MCF 10A (cell line): ENCODE results near the gene OR13C2. TPM values are rescaled to one million over a fixed set of nuclear protein-coding genes. Genes with fewer than 3 reads are reported as not detected.
"Not testable (repeated sequence)": the region's sequence is repeated elsewhere in the genome, so short reads cannot be mapped to it uniquely, and the experiment has no call there.

Experiments
- Bru-seq: library from RNA; stranded (reverse); fragments of 400-500 nt; gene quantifications from one replicate; lab custom pipeline; 2021; lab: Mats Ljungman, UMichigan
- BruChase-seq, 2 experiments: library from RNA; stranded (reverse); fragments of 400-500 nt; gene quantifications; one replicate each; lab custom pipeline; 2021; lab: Mats Ljungman, UMichigan
- BruUV-seq: library from RNA; stranded (reverse); fragments of 400-500 nt; replicated peaks from 2 replicates; lab custom pipeline; 2021; lab: Mats Ljungman, UMichigan
- CTCF ChIA-PET: fragments of 300-600 bp; sonication (Branson Sonifier 250); formaldehyde crosslinking; extraction: SDS; loops from one replicate; lab custom pipeline; 2021; ENCODE audit warnings: antibody characterized with exemption, inconsistent platforms; lab: Yijun Ruan, JAX
- POLR2A ChIA-PET: fragments of 300-600, 350-650 bp; sonication (Branson Sonifier 250); formaldehyde crosslinking; extraction: SDS; loops from one replicate; lab custom pipeline; 2020; ENCODE audit warnings: antibody characterized with exemption, inconsistent platforms; lab: Yijun Ruan, JAX
- DNase-seq: peaks from one replicate; pipeline ENCODE4 v3.0.0-alpha.2; 2018; ENCODE audit not compliant: unreplicated experiment
- H3K27ac Mint-ChIP-seq: one replicate; pipeline ENCODE4 v1.8.0; 2022; ENCODE audit warnings: mild to moderate bottlenecking, low read depth, mixed read lengths; ENCODE audit not compliant: unreplicated experiment
- H3K27me3 Mint-ChIP-seq: one replicate; pipeline ENCODE4 v1.8.0; 2022; ENCODE audit warnings: mixed read lengths; ENCODE audit not compliant: insufficient read depth, unreplicated experiment
- H3K36me3 Mint-ChIP-seq: one replicate; pipeline ENCODE4 v1.8.0; 2022; ENCODE audit warnings: mild to moderate bottlenecking, moderate library complexity, mixed read lengths; ENCODE audit not compliant: insufficient read depth, unreplicated experiment
- H3K4me1 Mint-ChIP-seq: one replicate; pipeline ENCODE4 v1.8.0; 2022; ENCODE audit warnings: mixed read lengths; ENCODE audit not compliant: insufficient read depth, unreplicated experiment
- H3K4me3 Mint-ChIP-seq: one replicate; pipeline ENCODE4 v1.8.0; 2022; ENCODE audit warnings: mild to moderate bottlenecking, moderate library complexity, mixed read lengths; ENCODE audit not compliant: unreplicated experiment
- H3K9me3 Mint-ChIP-seq: one replicate; pipeline ENCODE4 v1.8.0; 2022; ENCODE audit warnings: mixed read lengths; ENCODE audit not compliant: unreplicated experiment
- intact Hi-C: fragments of 100-400 bp; cut with micrococcal nuclease; formaldehyde crosslinking; loops from 2 replicates; pipeline ENCODE4 v1.14.1; 2022
- long read RNA-seq: library from polyadenylated mRNA; stranded (forward); transcript quantifications from one replicate; pipeline ENCODE4 v2.0.0, GENCODE V29; 2022
- total RNA-seq: library from RNA; stranded (reverse); gene quantifications from 2 replicates; pipeline ENCODE4 v1.2.3, GENCODE V29; 2022
- TF ChIP-seq, protein P1 (sequence below): fragments of 200-600 bp; IDR thresholded peaks from one replicate; pipeline ENCODE4 v1.8.0; 2022; ENCODE audit warnings: antibody characterized with exemption, mild to moderate bottlenecking; ENCODE audit not compliant: unreplicated experiment

OR13C2 gene
- not detected in 2 replicates for total RNA-seq
- Bru-seq, nascent RNA, result not detected
- not detected for BruChase-seq, experiment 1, labeled RNA remaining after a 6-hour chase
- BruChase-seq, experiment 2, labeled RNA remaining after a 2-hour chase, result not detected
- long read RNA-seq, result 0 reads

- intact Hi-C loops, result loop anchor here (10.0 kb wide), 1 partner anchor 139 kb away; the partner anchor contains the start of gene NIPSNAP3A
- CTCF ChIA-PET, result interaction anchor here (0.7 kb wide), 1 partner anchor 1962 kb away, joined by 3 read pairs; no protein-coding TSS in a partner anchor
- H3K4me1 Mint-ChIP-seq, H3K4me3 Mint-ChIP-seq, H3K36me3 Mint-ChIP-seq, H3K27ac Mint-ChIP-seq, H3K9me3 Mint-ChIP-seq, DNase-seq, H3K27me3 Mint-ChIP-seq, POLR2A ChIA-PET, BruUV-seq: not testable (repeated sequence)
These were observed at the start of gene OR13C2 for GRCh38 chr9:104605527-104605926. OR13C2 (minus strand) TSS chr9:104605627; CDS start chr9:104605627, 0 bp downstream.

GRCh38 chr9:104635456-104635855, 30.0 kb upstream of the OR13C2 start:
- POLR2A ChIA-PET, result no interaction called here
- CTCF ChIA-PET, result no interaction called here
- no peak for DNase-seq
- Mint-ChIP-seq H3K27me3 (no peaks in the 10 kb centered on the region), H3K27ac (no peak overlapping the region), H3K4me3 (no peak overlapping the region), H3K36me3 (no peaks in the 10 kb centered on the region), H3K4me1 (no peaks in the 10 kb centered on the region), H3K9me3 (peaks cover 7% of the 10 kb centered on the region)
- no TSS peak for BruUV-seq
- TF ChIP-seq, protein P1, sequence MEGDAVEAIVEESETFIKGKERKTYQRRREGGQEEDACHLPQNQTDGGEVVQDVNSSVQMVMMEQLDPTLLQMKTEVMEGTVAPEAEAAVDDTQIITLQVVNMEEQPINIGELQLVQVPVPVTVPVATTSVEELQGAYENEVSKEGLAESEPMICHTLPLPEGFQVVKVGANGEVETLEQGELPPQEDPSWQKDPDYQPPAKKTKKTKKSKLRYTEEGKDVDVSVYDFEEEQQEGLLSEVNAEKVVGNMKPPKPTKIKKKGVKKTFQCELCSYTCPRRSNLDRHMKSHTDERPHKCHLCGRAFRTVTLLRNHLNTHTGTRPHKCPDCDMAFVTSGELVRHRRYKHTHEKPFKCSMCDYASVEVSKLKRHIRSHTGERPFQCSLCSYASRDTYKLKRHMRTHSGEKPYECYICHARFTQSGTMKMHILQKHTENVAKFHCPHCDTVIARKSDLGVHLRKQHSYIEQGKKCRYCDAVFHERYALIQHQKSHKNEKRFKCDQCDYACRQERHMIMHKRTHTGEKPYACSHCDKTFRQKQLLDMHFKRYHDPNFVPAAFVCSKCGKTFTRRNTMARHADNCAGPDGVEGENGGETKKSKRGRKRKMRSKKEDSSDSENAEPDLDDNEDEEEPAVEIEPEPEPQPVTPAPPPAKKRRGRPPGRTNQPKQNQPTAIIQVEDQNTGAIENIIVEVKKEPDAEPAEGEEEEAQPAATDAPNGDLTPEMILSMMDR, result no peak
- intact Hi-C loops, result no loop called here

DNA sequence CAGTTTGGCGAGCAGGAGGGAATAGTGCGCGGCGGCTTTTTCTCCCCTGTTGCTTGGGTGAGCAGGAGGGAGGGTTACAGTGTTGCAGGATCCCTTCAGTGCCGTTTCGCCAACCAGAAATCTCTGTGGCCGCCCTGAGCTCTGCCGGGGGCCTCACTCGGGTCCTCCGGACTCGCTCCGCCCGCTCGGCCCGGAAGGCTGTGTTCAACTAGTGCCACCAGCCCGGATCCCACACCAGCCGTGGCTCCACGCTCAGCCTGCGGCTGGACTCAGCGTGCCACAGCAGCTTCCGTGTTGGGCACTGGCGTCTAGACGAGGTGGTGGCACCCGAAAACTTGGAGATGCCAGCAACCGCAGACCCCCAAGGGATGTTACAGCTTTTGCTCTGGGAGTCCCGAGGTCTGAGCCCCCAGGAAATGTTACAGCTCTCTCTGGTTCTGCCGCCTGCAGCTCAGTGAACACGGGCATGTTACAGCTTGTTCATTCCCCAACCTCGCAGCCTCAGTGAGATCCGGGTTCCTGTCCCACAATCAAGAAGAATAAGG, 28.6 kb upstream of the OR13C2 start:
- no peaks in the 10 kb centered on the region for H3K27me3 Mint-ChIP-seq
- no TSS peak for BruUV-seq
- TF ChIP-seq, protein P1, result no peak
- no peak overlapping the region for H3K4me3 Mint-ChIP-seq
- H3K36me3 Mint-ChIP-seq, result no peaks in the 10 kb centered on the region
- CTCF ChIA-PET, result no interaction called here
- POLR2A ChIA-PET, result no interaction called here
- H3K9me3 Mint-ChIP-seq, result peaks cover 7% of the 10 kb centered on the region
- intact Hi-C loops, result no loop called here
- peaks cover 5% of the 10 kb centered on the region for H3K4me1 Mint-ChIP-seq
- no peak for DNase-seq
- no peak overlapping the region for H3K27ac Mint-ChIP-seq

- CTCF ChIA-PET, result interaction anchor here (0.6 to 0.7 kb wide), 2 partner anchors 10 to 791 kb away, joined by 3 read pairs; no protein-coding TSS in a partner anchor
- H3K27ac Mint-ChIP-seq, H3K27me3 Mint-ChIP-seq, H3K36me3 Mint-ChIP-seq, BruUV-seq, H3K4me3 Mint-ChIP-seq, POLR2A ChIA-PET, DNase-seq, H3K9me3 Mint-ChIP-seq, H3K4me1 Mint-ChIP-seq, intact Hi-C loops: not testable (repeated sequence)
These were observed 20.5 kb upstream of the OR13C2 start for GRCh38 chr9:104625964-104626363.

DNA sequence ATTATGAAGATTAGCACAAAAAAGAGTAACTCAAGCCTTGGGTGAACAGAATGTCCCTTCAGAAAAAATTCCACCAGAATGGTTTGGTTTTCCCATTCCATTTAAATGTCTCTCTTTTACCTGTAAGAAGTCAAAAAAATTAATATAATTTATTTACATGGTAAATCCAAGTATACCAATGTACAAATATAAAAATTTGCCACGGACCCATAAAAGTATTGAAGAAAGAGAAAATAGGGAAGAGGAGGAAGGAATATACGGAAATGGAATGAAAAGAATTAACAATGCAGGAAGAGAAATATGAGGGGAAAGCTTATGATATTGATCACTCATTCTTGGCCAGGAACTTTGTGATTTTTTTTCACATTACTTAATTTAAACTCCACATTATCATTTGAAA, 12.7 kb upstream of the OR13C2 start, which contains the start of gene OR13C9:
Gene OR13C9 (minus strand): TSS at position 101 of the 400 bp plus-strand sequence. CDS start 0 bp downstream, at position 101.
- Mint-ChIP-seq H3K36me3 (no peaks in the 10 kb centered on the region), H3K9me3 (no peaks in the 10 kb centered on the region), H3K4me3 (no peak within 1 kb of the TSS), H3K27ac (no peak within 1 kb of the TSS), H3K27me3 (no peaks in the 10 kb centered on the region), H3K4me1 (no peaks in the 10 kb centered on the region)
- TF ChIP-seq, protein P1, result no peak
- no TSS peak for BruUV-seq
- DNase-seq, result no peak
- CTCF ChIA-PET, result no interaction called here
- intact Hi-C loops, result no loop called here
- POLR2A ChIA-PET, result no interaction called here
